Lung microvascular endothelial cell (primary cell): ENCODE measurements around the gene ABHD16B. TPM values are rescaled to one million over a fixed set of nuclear protein-coding genes. Genes with fewer than 3 reads are reported as not detected.
"Not testable (repeated sequence)": the region's sequence is repeated elsewhere in the genome, so short reads cannot be mapped to it uniquely, and the experiment has no call there.

Experiments
- DNase-seq, 2 donors: peaks; one replicate each; pipeline versions ENCODE4 v3.0.0 to v3.0.0-alpha.2; 2010; ENCODE audit warnings: low read depth in 2 of 2
- total RNA-seq: library from RNA; depleted of rRNA; stranded (reverse); fragments of >200 nt; gene quantifications from 2 replicates; pipeline ENCODE4 v1.2.1, GENCODE V29; 2014

Gene ABHD16B
- total RNA-seq, 1 donor from 2014 or later, result not detected

- DNase-seq, result no peak
These were observed 16.6 kb downstream of the ABHD16B start for GRCh38 chr20:63877755-63878470.

GRCh38 chr20:63878899-63879663 lies 17.8 kb downstream of the ABHD16B start:
- DNase-seq, result no peak

- DNase-seq, result not testable (repeated sequence)
These were observed 19.6 kb downstream of the ABHD16B start for GRCh38 chr20:63880901-63881300.

GRCh38 chr20:63881451-63882226 lies 20.3 kb downstream of the ABHD16B start:
- DNase-seq, result no peak

GRCh38 chr20:63882257-63883200 lies 21.2 kb downstream of the ABHD16B start:
- no peak for DNase-seq

GRCh38 chr20:63883201-63883593 lies 21.9 kb downstream of the ABHD16B start:
- no peak for DNase-seq

GRCh38 chr20:63884506-63885263 lies 23.4 kb downstream of the ABHD16B start:
- DNase-seq, result no peak

- no peak for DNase-seq
These were observed 24.2 kb downstream of the ABHD16B start for GRCh38 chr20:63885264-63886053.

- DNase-seq, result no peak
These were observed 24.7 kb downstream of the ABHD16B start for GRCh38 chr20:63886054-63886419.

GRCh38 chr20:63886921-63887320 lies 25.6 kb downstream of the ABHD16B start:
- DNase-seq, result no peak

- DNase-seq, result no peak
These were observed 28.2 kb downstream of the ABHD16B start for GRCh38 chr20:63889241-63890200.

- DNase-seq, result no peak
These were observed 28.9 kb downstream of the ABHD16B start for GRCh38 chr20:63890201-63890576.

GRCh38 chr20:63890616-63891015 lies 29.3 kb downstream of the ABHD16B start:
- DNase-seq, result no peak

GRCh38 chr20:63891061-63892002 lies 30.0 kb downstream of the ABHD16B start:
- DNase-seq, result no peak

GRCh38 chr20:63892402-63892801 lies 31.1 kb downstream of the ABHD16B start:
- DNase-seq, result no peak

- DNase-seq, result no peak
These were observed 32.7 kb downstream of the ABHD16B start for GRCh38 chr20:63893999-63894357.
